Measurements from ENCODE around the gene ADM5.

DNA sequence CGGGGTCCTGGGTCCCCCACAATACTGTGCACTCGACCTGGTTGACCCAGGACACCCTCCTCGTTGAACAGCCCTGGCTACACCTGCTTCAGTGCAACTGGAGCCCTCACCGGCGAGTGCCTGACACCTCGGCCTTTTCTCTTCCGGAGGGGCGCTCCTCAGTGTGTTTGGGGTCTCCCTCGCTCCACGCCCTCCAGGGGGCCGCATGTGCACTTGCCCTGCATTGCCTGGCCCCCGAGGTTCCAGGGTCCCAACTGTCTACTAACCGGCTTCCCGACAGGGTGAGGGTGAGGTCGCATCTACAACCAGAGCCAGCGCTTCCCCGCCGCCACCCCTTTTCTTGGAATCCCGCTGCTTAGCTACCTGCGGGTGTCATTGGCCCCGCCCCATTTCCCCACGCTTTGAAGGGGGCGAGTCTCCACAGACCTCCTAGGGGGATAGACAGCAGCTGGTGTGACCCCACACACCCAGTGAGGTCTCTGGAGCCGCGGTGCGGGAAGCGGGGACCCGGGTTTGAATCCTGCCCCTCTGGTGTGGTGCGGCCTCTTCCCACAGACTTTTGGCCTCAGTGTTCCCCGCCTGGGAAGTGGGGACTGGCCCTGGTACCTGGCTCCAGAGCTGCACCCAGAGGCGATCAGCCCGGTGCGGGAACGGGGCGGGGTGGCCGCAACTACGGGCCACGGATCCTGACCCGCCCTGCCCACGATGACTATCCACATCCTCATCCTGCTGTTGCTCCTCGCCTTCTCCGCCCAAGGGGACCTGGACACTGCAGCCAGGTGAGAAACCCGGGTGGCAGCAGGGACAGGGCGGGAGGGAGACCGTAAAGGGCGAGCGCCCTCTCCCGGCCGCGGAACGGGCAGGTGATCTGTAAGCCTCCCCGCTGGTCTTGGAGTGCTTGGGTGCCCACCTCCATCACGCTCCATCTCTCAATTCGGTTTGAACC lies at the start of gene ADM5:
- no peak for TF ChIP-seq EZH2 (IDR thresholded peaks at IDR 0.05)
- peak; percentile 31; the same call in 1 of the 2 replicates for TF ChIP-seq POLR2AphosphoS5 (IDR thresholded peaks at IDR 0.05; ENCODE audit: borderline replicate concordance, low read depth, low read length)

Data from SK-N-MC (cell line).